Heart right ventricle (tissue), 16 donors: ENCODE measurements around the gene CDC42BPA. TPM values are rescaled to one million over a fixed set of nuclear protein-coding genes. Genes with fewer than 3 reads are reported as not detected.
A peak's percentile ranks its signal among the peaks of the same experiment; 100 is the strongest.

Experiments used
- ATAC-seq, 8 donors: fragments of 200-7000 bp; cut with Tn5 transposase; one replicate each; pipeline ENCODE4 v1.9.1; 2020; ENCODE audit warnings: mild to moderate bottlenecking in 8 of 8, moderate library complexity in 8 of 8, moderate number of reproducible peaks in 1 of 8
- DNase-seq, 2 donors: peaks; one replicate each; pipeline ENCODE4 v3.0.0-alpha.2; 2020
- H3K27ac ChIP-seq, 10 donors: fragments of 200-600 bp; sonication (generic) in 2 of 10; one replicate each; pipeline versions ENCODE4 v1.5.0 to v1.8.0; 2020 to 2022; ENCODE audit warnings: mild to moderate bottlenecking in 3 of 10
- H3K27me3 ChIP-seq, 7 donors: fragments of 200-600 bp; one replicate each; pipeline ENCODE4 v1.8.0; 2021 to 2022; ENCODE audit warnings: mild to moderate bottlenecking in 2 of 7
- H3K36me3 ChIP-seq, 9 donors: fragments of 200-600 bp; sonication (generic) in 1 of 9; one replicate each; pipeline versions ENCODE4 v1.5.0 to v1.8.0; 2020 to 2022; ENCODE audit warnings: mild to moderate bottlenecking in 2 of 9
- H3K4me1 ChIP-seq, 9 donors: fragments of 200-600 bp; sonication (generic) in 1 of 9; one replicate each; pipeline versions ENCODE4 v1.5.0 to v1.8.0; 2020 to 2022; ENCODE audit warnings: mild to moderate bottlenecking in 4 of 9
- H3K4me3 ChIP-seq, 10 donors: fragments of 200-600 bp; sonication (generic) in 2 of 10; one replicate each; pipeline versions ENCODE4 v1.5.0 to v1.8.0; 2020 to 2022; ENCODE audit warnings: mild to moderate bottlenecking in 7 of 10, moderate library complexity in 2 of 10
- H3K9me3 ChIP-seq, 11 donors: fragments of 200-600 bp in 10 of 11; sonication (generic) in 2 of 11; one replicate each; pipeline versions ENCODE4 v1.5.0 to v1.8.0; 2013 to 2022; ENCODE audit warnings: mild to moderate bottlenecking in 2 of 11, control low read depth in 1 of 11, moderate library complexity in 1 of 11
- WGBS, 2 donors: extraction: QIAGEN DNeasy Blood & Tissue Kit; methylation state at CpG; one replicate each; pipeline ENCODE4 v1.1.7; 2013; ENCODE audit warnings: inconsistent platforms in 1 of 2; 5-methylcytosine and 5-hydroxymethylcytosine counted together
- intact Hi-C, 10 donors: fragments of 100-400 bp; cut with DNase I; formaldehyde crosslinking; loops; one replicate each; pipeline versions ENCODE4 v1.11.1 to v1.14.2; 2022
- polyA plus RNA-seq, 2 donors: library from polyadenylated mRNA; stranded (reverse); fragments of 200-250 nt; gene quantifications; one replicate each; pipeline ENCODE4 v1.2.3, GENCODE V29; 2013
- total RNA-seq, 10 donors: library from RNA; stranded (reverse); fragmentation: NEBNext Ultra II Directional in 3 of 10; extraction: Animal tissue kit (Norgen Biotek cat#: 25700) in 3 of 10; gene quantifications; one replicate each; pipeline versions ENCODE4 v1.2.1 to v1.2.4, GENCODE V29; 2021 to 2023
- TF ChIP-seq, protein P1 (sequence below), 9 donors: fragments of 200-600 bp; sonication (generic) in 2 of 9; IDR thresholded peaks; one replicate each; pipeline versions ENCODE4 v1.5.0 to v1.8.0; 2021 to 2022; ENCODE audit warnings: antibody characterized with exemption in 9 of 9, mild to moderate bottlenecking in 5 of 9, moderate library complexity in 1 of 9
- donor health status: Arrhythmogenic right ventricular cardiomyopathy.
- donor health status: ischemic (EF 13 %, LVEDD 7.1; RV severe dilation, severe dysfunction).
- donor health status: healthy with polysubstance abuse.
- donor health status: DM: no; HTN: yes; CAD: no.
- donor health status: DM: no; HTN: no; CAD: no.
- donor health status: ischemic (EF 25% LVEDD 6.9; RV normal size, moderate dysfunction).
- donor health status: ischemic (EF 25% LVEDD 5.7; RV mildly dilated, moderate dysfunction).
- donor health status: healthy.
- donor health status: DM: yes; HTN: yes; CAD: no.
- donor health status: Ischemic cardiomyopathy.
- donor health status: ischemic (EF 35%, LVEDD 5.7; RV mildly dilated, moderate dysfunction).
- donor health status: nonischemic (EF 11% LVEDD 7.7; RV severe dilation, severe dysfunction).
- donor health status: DM: yes; HTN: yes; CAD: no.
- donor health status: PGD.
- donor health status: ischemic (EF 29% LVEDD 5.4; RV normal size, mild dysfunction).
- donor health status: nonischemic (EF 23%, LVEDD 6.1; RV moderate dilation, normal function).

CDC42BPA gene
- total and polyA plus RNA-seq, 12 donors = 8.6 to 39.5 (median 31.5) TPM

DNA sequence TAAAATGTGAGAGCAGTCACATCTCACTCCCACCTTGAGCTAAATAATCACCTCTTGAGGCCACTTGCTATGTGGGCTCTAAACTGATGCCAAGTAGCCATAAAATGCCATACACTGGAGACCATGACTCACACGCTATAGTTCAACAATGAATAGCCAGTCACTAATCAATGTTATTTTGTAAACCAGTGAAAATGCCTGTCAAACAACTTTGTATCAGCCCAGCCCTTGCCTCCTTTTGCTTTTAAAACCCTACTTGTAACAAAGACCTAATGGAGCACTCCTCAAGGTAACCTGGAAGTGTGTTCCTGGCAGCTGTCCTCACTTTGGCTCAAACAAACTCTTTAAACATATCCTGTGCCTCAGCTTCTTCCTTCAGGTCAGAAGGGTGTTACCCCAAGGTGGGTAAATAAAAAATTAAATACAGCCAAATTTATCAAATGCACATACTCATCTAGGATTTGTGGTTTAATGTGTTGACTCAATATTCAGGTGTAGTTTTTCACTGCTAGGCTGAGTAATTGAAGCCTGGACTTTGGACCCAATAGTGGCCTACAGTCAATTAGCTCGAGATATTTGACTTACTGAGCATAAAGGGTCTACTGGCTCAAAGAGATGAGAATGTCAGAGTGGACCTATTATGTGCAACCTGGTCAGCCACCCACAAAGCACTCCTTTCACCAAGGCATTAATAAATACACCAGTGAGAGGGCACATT is 223.9 kb downstream of the CDC42BPA start:
- intact Hi-C loops = no loop called here

DNA sequence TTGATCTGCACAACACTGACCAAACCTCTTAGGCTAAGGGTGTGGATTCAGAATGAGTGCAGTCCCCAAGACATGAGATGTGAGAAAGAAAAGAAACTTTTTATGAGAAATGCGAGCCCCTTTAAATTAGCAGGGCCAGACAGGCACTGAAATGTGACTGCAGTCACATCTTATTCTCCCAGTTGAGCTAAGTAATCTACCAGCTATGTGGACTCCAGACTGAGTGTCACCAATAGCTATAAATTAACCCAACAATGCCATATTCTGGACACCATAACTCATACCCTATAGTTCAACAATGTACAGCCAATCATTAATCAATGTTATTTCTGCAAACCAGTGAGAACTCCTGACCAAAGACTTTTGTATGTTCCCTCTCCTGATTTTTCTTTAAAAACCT is 225.0 kb downstream of the CDC42BPA start:
- no peak overlapping the region for H3K4me3 ChIP-seq
- no peaks in the 10 kb centered on the region for H3K9me3 ChIP-seq
- peaks cover 0 to 11% (median 7%) of the 10 kb centered on the region in 9 donors for H3K4me1 ChIP-seq
- no peak overlapping the region for H3K27ac ChIP-seq
- ATAC-seq (no peak), DNase-seq (no peak)
- TF ChIP-seq, protein P1, sequence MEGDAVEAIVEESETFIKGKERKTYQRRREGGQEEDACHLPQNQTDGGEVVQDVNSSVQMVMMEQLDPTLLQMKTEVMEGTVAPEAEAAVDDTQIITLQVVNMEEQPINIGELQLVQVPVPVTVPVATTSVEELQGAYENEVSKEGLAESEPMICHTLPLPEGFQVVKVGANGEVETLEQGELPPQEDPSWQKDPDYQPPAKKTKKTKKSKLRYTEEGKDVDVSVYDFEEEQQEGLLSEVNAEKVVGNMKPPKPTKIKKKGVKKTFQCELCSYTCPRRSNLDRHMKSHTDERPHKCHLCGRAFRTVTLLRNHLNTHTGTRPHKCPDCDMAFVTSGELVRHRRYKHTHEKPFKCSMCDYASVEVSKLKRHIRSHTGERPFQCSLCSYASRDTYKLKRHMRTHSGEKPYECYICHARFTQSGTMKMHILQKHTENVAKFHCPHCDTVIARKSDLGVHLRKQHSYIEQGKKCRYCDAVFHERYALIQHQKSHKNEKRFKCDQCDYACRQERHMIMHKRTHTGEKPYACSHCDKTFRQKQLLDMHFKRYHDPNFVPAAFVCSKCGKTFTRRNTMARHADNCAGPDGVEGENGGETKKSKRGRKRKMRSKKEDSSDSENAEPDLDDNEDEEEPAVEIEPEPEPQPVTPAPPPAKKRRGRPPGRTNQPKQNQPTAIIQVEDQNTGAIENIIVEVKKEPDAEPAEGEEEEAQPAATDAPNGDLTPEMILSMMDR (IDR thresholded peaks at IDR 0.05) = no peak
- intact Hi-C loops = no loop called here
- peaks cover 0 to 81% (median 10%) of the 10 kb centered on the region in 9 donors for H3K36me3 ChIP-seq
- WGBS, 2 donors = 93 to 100% methylated on average over 1 of the region's 1 CpG
- H3K27me3 ChIP-seq = no peaks in the 10 kb centered on the region

More for the DNA sequence above, 223.9 kb downstream of the CDC42BPA start:
- no peak overlapping the region for H3K27ac ChIP-seq
- 97% methylated on average over 2 of the region's 2 CpGs for WGBS, 2 donors
- peaks cover 0 to 81% (median 16%) of the 10 kb centered on the region in 9 donors for H3K36me3 ChIP-seq
- H3K27me3 ChIP-seq = no peaks in the 10 kb centered on the region
- H3K4me3 ChIP-seq = no peak overlapping the region
- ATAC-seq (no peak), DNase-seq (no peak)
- no peaks in the 10 kb centered on the region for H3K9me3 ChIP-seq
- peaks cover 0 to 11% (median 7%) of the 10 kb centered on the region in 9 donors for H3K4me1 ChIP-seq
- TF ChIP-seq, protein P1 (IDR thresholded peaks at IDR 0.05) = no peak

DNA sequence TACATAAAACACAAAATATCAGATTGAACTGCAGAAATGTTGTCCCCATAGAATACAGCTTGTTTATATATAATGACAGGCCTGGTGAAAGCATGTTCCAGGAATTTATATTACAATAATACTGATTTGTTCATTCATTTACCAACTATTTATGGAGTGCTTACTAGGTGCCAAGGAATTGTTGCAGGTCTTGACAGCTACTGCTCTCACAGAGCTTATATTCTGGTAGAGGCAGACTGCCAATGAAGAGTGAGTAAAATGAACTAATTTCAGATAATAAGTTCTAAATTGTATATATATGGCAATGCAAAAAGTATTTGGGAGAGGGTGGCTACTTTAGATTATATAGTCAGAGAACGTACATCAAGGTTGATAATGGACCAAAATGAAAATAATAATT is 226.2 kb downstream of the CDC42BPA start:
- Histone ChIP-seq H3K4me3 (no peak overlapping the region), H3K27me3 (no peaks in the 10 kb centered on the region), H3K4me1 (peaks cover 0 to 11% (median 7%) of the 10 kb centered on the region in 9 donors), H3K9me3 (no peaks in the 10 kb centered on the region), H3K36me3 (peaks cover 0 to 85% (median 10%) of the 10 kb centered on the region in 9 donors), H3K27ac (no peak overlapping the region)
- intact Hi-C loops = no loop called here
- TF ChIP-seq, protein P1 (IDR thresholded peaks at IDR 0.05) = no peak
- peak in 3 of 8 donors; percentile 27 to 60 (median 42) for ATAC-seq
- 52 to 56% methylated on average over 1 of the region's 1 CpG for WGBS, 2 donors
- no peak for DNase-seq

DNA sequence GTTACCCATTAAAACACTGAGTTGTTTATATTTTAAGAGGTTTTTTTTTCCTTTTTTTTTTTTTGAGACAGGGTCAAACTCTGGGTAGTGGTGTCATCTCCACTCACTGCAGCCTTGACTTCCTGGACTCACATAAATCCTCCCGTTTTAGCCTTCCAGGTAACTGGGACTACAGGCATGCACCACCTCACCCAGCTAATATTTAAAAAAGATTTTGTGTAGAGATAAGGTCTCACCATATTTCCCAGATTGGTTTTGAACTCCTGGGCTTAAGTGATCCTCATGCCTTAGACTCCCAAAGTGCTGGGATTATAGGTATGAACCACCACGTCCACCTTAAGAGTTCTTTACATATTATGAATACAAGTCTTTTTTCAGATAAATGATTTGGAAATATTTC is 231.7 kb downstream of the CDC42BPA start:
- Histone ChIP-seq H3K36me3 (peaks cover 0 to 86% (median 10%) of the 10 kb centered on the region in 9 donors), H3K4me3 (no peak overlapping the region), H3K27ac (no peak overlapping the region), H3K4me1 (peaks cover 0 to under 1% (median 0%) of the 10 kb centered on the region in 9 donors), H3K27me3 (no peaks in the 10 kb centered on the region), H3K9me3 (peaks cover 0 to 20% (median 11%) of the 10 kb centered on the region in 11 donors)
- no peak for DNase-seq
- ATAC-seq = no peak
- TF ChIP-seq, protein P1 (IDR thresholded peaks at IDR 0.05) = no peak
- intact Hi-C loops = no loop called here
- WGBS, 2 donors = 95 to 97% methylated on average over 2 of the region's 2 CpGs
